ENCODE data around the gene MTARC2.

The MTARC2 gene

DNA sequence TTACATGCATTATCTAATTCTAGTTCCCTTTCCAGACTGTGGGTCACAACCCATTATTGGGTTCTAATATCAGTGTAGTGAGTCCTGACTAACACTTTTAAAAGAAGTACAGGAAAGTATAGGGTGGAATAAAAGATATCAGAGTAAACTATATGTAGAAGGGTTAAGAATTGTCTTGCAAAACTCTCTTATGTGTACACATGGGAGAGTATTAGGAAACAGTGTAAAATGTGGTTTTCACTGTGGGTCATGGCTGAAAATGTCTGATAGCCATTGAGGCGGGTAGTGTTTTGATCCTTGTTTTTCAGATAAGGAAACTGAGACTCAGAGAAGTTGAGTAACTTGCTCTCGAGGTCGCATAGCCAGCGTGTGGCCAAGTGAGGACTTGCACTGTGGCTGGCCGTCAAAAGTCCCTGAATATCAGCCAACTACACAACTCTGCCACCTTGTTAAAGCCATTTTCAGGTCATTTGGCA lies 20.0 kb downstream of the MTARC2 start:
- TF ChIP-seq ZNF274 (IDR thresholded peaks at IDR 0.05; ENCODE audit: low read depth, low read length) = no peak
- no peak overlapping the region for H3K4me3 ChIP-seq (ENCODE audit: low read length)

GRCh38 chr1:220769205-220769604 lies 21.1 kb downstream of the MTARC2 start:
- H3K4me3 ChIP-seq (ENCODE audit: low read length) = no peak overlapping the region
- no peak for TF ChIP-seq ZNF274 (IDR thresholded peaks at IDR 0.05; ENCODE audit: low read depth, low read length)

GRCh38 chr1:220770245-220770913 lies 22.3 kb downstream of the MTARC2 start:
- H3K4me3 ChIP-seq (ENCODE audit: low read length) = peak overlapping the region; percentile 6; the same call in 1 of the 2 replicates
- no peak for TF ChIP-seq ZNF274 (IDR thresholded peaks at IDR 0.05; ENCODE audit: low read depth, low read length)

DNA sequence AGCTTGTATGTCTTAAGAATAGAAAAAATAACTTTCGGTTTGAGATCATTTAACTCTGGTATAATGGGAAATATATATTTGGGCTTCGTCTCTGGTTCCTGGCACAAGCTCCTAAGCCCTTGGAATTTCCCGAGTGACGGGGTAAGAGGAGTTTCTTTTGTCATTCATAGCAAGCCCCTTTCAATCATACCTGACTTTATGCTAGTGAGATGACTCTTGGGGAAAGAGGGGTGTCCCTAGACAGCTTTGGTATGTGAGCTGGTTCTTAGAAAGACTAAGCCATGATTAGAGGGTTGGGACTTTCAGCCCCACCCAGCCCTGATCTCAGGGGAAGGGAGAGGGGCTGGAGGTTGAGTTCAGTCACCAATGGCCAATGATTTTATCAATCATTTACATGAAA lies 24.7 kb downstream of the MTARC2 start:
- TF ChIP-seq ZNF274 (IDR thresholded peaks at IDR 0.05; ENCODE audit: low read depth, low read length) = no peak
- no peak overlapping the region for H3K4me3 ChIP-seq (ENCODE audit: low read length)

- no peak for TF ChIP-seq ZNF274 (IDR thresholded peaks at IDR 0.05; ENCODE audit: low read depth, low read length)
Measured at GRCh38 chr1:220775240-220775853, 27.2 kb downstream of the MTARC2 start.

GRCh38 chr1:220776254-220776653 lies 28.1 kb downstream of the MTARC2 start:
- no peak for TF ChIP-seq ZNF274 (IDR thresholded peaks at IDR 0.05; ENCODE audit: low read depth, low read length)
- H3K4me3 ChIP-seq (ENCODE audit: low read length) = no peak overlapping the region

More at GRCh38 chr1:220775240-220775853, 27.2 kb downstream of the MTARC2 start:
- H3K4me3 ChIP-seq (ENCODE audit: low read length) = no peak overlapping the region

DNA sequence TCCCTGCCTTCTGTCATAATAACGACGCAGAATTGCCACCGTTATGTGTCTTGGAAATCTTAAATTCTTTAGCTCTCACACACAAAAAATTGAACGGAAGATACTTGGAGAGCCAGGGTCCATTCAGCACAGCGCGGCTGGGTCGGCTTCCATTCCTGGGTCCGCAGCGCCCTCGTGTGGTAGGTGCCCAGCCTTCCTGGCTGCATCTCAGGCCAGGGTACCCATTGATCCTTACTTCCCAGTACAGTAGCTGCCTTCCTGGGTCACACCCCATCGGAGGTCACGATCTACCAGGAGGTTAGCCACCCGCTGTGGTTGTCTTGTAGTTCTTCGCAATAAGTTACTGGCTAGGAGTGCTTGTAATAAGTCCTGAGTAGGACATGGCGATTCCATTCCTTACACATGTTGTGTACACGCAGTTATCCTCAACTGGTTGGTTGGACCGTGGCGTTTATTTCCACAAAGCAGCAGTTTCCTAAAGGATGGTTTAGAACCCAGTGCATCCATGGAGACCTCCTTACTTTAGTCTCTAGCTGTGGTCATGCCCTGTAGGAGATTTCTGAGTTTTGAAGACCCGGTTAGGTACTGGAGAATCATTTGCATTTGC lies 28.7 kb downstream of the MTARC2 start:
- H3K4me3 ChIP-seq (ENCODE audit: low read length) = no peak overlapping the region
- no peak for TF ChIP-seq ZNF274 (IDR thresholded peaks at IDR 0.05; ENCODE audit: low read depth, low read length)

- H3K4me3 ChIP-seq (ENCODE audit: low read length) = no peak overlapping the region
- no peak for TF ChIP-seq ZNF274 (IDR thresholded peaks at IDR 0.05; ENCODE audit: low read depth, low read length)
Measured at GRCh38 chr1:220783453-220783852, 35.3 kb downstream of the MTARC2 start.

DNA sequence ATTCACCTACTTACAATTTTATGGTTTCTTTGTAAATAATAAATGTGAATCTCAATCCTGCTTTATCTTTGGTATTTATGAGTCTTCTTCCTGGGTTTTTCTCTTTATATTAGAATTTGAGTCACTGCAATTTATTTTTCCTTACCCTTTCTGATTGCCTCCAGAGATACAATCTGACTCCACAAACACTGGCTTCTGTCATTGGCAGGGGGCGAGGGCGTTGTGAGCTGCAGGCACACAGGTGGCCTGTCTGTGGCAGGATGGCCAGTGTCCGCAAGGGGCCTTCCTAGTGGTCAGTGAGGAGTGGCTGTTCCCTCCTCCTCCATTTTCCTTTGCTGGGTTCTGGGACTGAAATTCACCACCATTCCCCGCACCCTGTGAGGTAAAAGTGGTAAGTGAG lies 36.6 kb downstream of the MTARC2 start:
- no peak overlapping the region for H3K4me3 ChIP-seq (ENCODE audit: low read length)
- TF ChIP-seq ZNF274 (IDR thresholded peaks at IDR 0.05; ENCODE audit: low read depth, low read length) = no peak

GRCh38 chr1:220785166-220786056 lies 37.3 kb downstream of the MTARC2 start:
- no peak overlapping the region for H3K4me3 ChIP-seq (ENCODE audit: low read length)
- TF ChIP-seq ZNF274 (IDR thresholded peaks at IDR 0.05; ENCODE audit: low read depth, low read length) = no peak

DNA sequence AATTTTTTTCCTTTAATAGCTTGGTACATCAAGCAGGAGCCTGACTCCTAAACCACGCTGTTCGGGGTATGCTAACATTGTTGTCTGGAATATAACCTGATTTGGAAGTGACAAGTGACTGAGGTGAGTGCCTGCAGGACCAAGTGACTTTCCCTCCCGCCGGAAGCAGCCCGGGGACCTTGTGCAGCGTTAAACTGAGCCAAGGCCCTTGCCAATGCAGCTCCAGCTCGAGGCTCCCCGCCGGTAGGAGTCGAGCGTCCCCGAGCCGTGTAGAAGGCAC lies 37.9 kb downstream of the MTARC2 start:
- no peak overlapping the region for H3K4me3 ChIP-seq (ENCODE audit: low read length)
- no peak for TF ChIP-seq ZNF274 (IDR thresholded peaks at IDR 0.05; ENCODE audit: low read depth, low read length)

DNA sequence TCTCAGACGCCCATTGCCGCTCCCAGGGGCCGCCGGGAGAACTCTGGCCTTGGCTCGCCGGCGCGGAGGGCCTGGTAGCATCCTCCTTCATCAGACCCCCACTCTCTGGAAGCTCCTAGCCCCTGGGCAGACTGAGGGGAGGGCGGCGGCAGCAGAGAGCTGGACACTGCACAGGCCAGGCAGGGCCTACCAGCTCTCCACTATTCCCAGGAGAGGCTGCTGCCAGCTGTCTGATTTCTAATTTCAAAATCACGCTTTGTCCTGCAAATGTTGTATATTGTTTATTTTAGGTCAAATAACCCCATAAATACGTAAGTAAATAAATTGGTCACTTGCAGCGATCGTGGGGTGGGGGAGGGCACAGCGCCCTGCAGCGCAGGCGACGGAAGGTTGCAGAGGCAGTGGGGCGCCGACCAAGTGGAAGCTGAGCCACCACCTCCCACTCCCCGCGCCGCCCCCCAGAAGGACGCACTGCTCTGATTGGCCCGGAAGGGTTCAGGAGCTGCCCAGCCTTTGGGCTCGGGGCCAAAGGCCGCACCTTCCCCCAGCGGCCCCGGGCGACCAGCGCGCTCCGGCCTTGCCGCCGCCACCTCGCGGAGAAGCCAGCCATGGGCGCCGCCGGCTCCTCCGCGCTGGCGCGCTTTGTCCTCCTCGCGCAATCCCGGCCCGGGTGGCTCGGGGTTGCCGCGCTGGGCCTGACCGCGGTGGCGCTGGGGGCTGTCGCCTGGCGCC lies 38.4 kb downstream of the MTARC2 start, which contains the start of gene MTARC1:
Gene MTARC1, plus strand, starts transcription at position 577 of the 732 bp plus-strand sequence. Its CDS starts 32 bp downstream, at position 609.
- peak within 1 kb of the TSS; percentile 25; the same call in 1 of the 2 replicates for H3K4me3 ChIP-seq (ENCODE audit: low read length)

DNA sequence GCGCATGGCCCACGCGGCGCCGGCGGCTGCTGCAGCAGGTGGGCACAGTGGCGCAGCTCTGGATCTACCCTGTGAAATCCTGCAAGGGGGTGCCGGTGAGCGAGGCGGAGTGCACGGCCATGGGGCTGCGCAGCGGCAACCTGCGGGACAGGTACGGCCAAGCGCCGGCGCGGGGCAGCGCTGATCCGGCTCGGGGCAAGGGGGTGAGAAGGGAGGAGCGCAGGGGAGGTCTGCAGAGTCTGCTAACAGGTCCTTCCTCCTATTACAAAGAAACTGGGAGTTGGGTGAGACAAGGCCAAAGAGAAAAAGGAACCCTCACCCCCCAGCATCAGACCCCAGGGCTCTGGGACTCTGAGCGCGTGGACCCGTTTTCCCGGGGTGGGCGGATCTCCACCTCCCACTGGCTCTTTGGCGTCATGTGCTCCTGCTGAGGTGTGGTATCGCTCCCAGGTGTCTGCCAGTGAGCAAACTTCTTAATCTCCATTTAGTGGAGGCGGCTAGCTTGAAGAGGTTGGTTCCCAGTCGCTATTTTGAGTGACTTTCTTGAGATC lies 39.0 kb downstream of the MTARC2 start:
- TF ChIP-seq ZNF274 (IDR thresholded peaks at IDR 0.05; ENCODE audit: low read depth, low read length) = no peak
- peak overlapping the region; percentile 25; the same call in 1 of the 2 replicates for H3K4me3 ChIP-seq (ENCODE audit: low read length)

More for the DNA sequence above, 38.4 kb downstream of the MTARC2 start, which contains the start of gene MTARC1:
- no peak for TF ChIP-seq ZNF274 (IDR thresholded peaks at IDR 0.05; ENCODE audit: low read depth, low read length)

Data from GM08714 (cell line).